C4-2B (cell line): ENCODE results near the gene CLEC20A.

Experiments used
- CTCF ChIP-seq: fragments of 450-650 bp; conservative IDR thresholded peaks from 2 replicates; pipeline ENCODE4 v1.5.1; 2017; ENCODE audit warnings: mild to moderate bottlenecking
- ZFX ChIP-seq: fragments of 450-650 bp; IDR thresholded peaks from 2 replicates; pipeline ENCODE4 v1.6.1; 2017

GRCh38 chr1:178485541-178485981 is 11.2 kb downstream of the CLEC20A start:
- TF ChIP-seq CTCF (no peak), ZFX (no peak)
